ENCODE data around the gene SRPK2. TPM values are rescaled to one million over a fixed set of nuclear protein-coding genes. Genes with fewer than 3 reads are reported as not detected.

Gene SRPK2
- total RNA-seq, 1 donor from 2014 or later, result 54.8 TPM

DNA sequence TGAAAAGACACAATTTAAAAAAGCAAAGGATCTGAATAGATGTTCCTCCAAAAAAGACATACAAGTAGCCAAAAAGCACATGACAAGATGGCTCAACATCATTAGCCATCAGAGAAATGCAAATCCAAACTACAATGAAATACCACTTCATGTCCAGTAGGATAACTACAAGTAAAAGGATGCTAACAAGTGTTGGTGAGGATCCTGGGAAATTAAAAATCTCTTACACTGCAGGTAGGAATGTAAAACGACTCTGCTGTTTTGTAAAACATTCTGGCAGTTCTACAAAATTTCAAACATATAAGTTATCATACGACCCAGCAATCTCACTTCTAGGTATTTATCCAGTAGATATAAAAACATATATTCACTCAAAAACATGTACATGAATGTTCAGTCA is 161.3 kb downstream of the SRPK2 start:
- Histone ChIP-seq H3K27ac (ENCODE audit: low read depth, low read length) (no peak overlapping the region), H3K4me1 (ENCODE audit: insufficient read depth, low read length) (peaks cover 13% of the 10 kb centered on the region), H3K4me2 (ENCODE audit: low read length) (no peak overlapping the region), H3K9me3 (ENCODE audit: insufficient read depth, low read depth, low read length) (no peaks in the 10 kb centered on the region), H3K9ac (ENCODE audit: low read length) (no peak overlapping the region), H2AFZ (ENCODE audit: low read depth, low read length) (no peak overlapping the region), H3K27me3 (ENCODE audit: insufficient read depth, low read length) (no peaks in the 10 kb centered on the region), H3K79me2 (ENCODE audit: insufficient read depth, low read length) (peaks cover 56% of the 10 kb centered on the region), H3K4me3 (ENCODE audit: insufficient read depth, low read depth, low read length) (no peak overlapping the region), H4K20me1 (ENCODE audit: insufficient read depth, low read length) (peaks cover 33% of the 10 kb centered on the region), H3K36me3 (ENCODE audit: insufficient read depth, low read length) (no peaks in the 10 kb centered on the region)
- H3K9me3 Mint-ChIP-seq (ENCODE audit: unreplicated experiment), result no peaks in the 10 kb centered on the region
- peaks cover 25% of the 10 kb centered on the region for H3K4me1 Mint-ChIP-seq (ENCODE audit: low read depth, unreplicated experiment)
- peaks cover 2% of the 10 kb centered on the region for H3K36me3 Mint-ChIP-seq (ENCODE audit: low read depth, unreplicated experiment)
- TF ChIP-seq, protein P1, sequence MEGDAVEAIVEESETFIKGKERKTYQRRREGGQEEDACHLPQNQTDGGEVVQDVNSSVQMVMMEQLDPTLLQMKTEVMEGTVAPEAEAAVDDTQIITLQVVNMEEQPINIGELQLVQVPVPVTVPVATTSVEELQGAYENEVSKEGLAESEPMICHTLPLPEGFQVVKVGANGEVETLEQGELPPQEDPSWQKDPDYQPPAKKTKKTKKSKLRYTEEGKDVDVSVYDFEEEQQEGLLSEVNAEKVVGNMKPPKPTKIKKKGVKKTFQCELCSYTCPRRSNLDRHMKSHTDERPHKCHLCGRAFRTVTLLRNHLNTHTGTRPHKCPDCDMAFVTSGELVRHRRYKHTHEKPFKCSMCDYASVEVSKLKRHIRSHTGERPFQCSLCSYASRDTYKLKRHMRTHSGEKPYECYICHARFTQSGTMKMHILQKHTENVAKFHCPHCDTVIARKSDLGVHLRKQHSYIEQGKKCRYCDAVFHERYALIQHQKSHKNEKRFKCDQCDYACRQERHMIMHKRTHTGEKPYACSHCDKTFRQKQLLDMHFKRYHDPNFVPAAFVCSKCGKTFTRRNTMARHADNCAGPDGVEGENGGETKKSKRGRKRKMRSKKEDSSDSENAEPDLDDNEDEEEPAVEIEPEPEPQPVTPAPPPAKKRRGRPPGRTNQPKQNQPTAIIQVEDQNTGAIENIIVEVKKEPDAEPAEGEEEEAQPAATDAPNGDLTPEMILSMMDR (IDR thresholded peaks at IDR 0.05; ENCODE audit: insufficient read depth, low read depth, low read length), result no peak
- TF ChIP-seq EZH2 (IDR thresholded peaks at IDR 0.05; ENCODE audit: insufficient read depth, low read length), result no peak
- H3K4me3 Mint-ChIP-seq (ENCODE audit: unreplicated experiment), result no peak overlapping the region
- FAIRE-seq (no peak), DNase-seq (ENCODE audit: low read depth) (no peak)
- no peaks in the 10 kb centered on the region for H3K27me3 Mint-ChIP-seq (ENCODE audit: low read depth, unreplicated experiment)
- H3K27ac Mint-ChIP-seq (ENCODE audit: unreplicated experiment), result no peak overlapping the region

DNA sequence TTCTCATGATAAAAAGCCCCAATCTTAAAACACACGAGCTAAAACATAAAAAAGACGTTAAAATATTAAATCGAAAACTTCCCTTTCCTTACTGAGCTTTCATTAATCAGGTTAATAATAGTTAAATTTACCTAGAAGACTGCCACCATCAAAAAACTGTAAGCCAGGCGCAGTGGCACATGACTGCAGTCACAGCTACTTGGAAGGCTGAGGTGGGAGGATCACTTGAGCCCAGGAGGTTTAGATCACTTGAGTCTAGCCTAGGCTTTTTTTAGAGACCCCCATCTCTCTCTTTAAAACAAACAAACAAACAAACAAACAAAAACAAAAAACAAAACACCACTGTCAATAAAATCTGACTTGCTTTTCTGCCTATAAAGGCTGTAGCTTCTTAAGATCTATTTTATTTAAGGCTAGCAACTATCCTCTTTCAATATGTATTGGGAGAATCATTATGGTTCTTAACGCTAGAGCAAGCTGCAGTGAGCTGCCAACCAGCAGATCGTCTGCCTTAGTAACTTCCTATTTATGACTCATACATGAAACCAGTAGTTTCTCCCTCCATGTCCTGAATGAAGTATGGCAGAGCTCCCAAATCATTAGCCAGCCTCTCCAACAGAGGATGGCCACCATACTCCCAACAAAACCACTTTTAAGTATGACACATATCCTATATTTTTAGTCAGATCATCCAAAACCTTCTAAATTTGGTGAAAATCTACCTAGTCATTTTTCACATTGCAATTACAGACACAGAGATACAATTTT is 163.7 kb downstream of the SRPK2 start:
- Mint-ChIP-seq H3K27ac (ENCODE audit: unreplicated experiment) (peak overlapping the region; percentile 81), H3K4me3 (ENCODE audit: unreplicated experiment) (peak overlapping the region; percentile 1), H3K27me3 (ENCODE audit: low read depth, unreplicated experiment) (no peaks in the 10 kb centered on the region), H3K9me3 (ENCODE audit: unreplicated experiment) (no peaks in the 10 kb centered on the region), H3K36me3 (ENCODE audit: low read depth, unreplicated experiment) (peaks cover 2% of the 10 kb centered on the region), H3K4me1 (ENCODE audit: low read depth, unreplicated experiment) (peaks cover 22% of the 10 kb centered on the region)
- no peak for TF ChIP-seq EZH2 (IDR thresholded peaks at IDR 0.05; ENCODE audit: insufficient read depth, low read length)
- TF ChIP-seq, protein P1 (IDR thresholded peaks at IDR 0.05; ENCODE audit: insufficient read depth, low read depth, low read length), result no peak
- no peak overlapping the region for H3K4me3 ChIP-seq (ENCODE audit: insufficient read depth, low read depth, low read length)
- H3K79me2 ChIP-seq (ENCODE audit: insufficient read depth, low read length), result peaks cover 71% of the 10 kb centered on the region
- DNase-seq (ENCODE audit: low read depth) (peak; percentile 93), FAIRE-seq (peak; percentile 83)
- no peaks in the 10 kb centered on the region for H3K27me3 ChIP-seq (ENCODE audit: insufficient read depth, low read length)
- no peaks in the 10 kb centered on the region for H3K36me3 ChIP-seq (ENCODE audit: insufficient read depth, low read length)
- peaks cover 13% of the 10 kb centered on the region for H3K4me1 ChIP-seq (ENCODE audit: insufficient read depth, low read length)
- no peak overlapping the region for H2AFZ ChIP-seq (ENCODE audit: low read depth, low read length)
- peaks cover 40% of the 10 kb centered on the region for H4K20me1 ChIP-seq (ENCODE audit: insufficient read depth, low read length)
- H3K4me2 ChIP-seq (ENCODE audit: low read length), result peak overlapping the region; percentile 80
- no peaks in the 10 kb centered on the region for H3K9me3 ChIP-seq (ENCODE audit: insufficient read depth, low read depth, low read length)
- no peak overlapping the region for H3K9ac ChIP-seq (ENCODE audit: low read length)
- H3K27ac ChIP-seq (ENCODE audit: low read depth, low read length), result peak overlapping the region; percentile 47

DNA sequence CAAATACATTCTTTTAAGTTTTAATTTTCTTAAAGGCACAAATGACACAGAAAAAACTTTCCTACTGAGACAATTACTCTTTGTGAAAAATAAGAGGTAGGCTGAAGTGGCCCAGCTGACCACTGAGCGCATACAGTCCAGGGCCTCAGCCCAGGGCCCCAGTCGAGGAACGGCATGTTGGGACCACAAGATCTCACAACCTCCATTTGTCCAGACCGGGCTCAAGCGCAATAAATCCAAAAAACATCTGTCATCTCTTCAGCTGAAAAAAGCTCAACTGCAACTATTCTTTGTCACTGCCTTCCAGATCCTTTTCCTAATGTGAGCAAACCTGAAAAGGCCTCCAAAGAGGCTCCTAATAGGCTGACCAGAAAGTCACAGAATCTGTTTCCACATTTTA is 165.8 kb downstream of the SRPK2 start:
- Histone ChIP-seq H3K4me2 (ENCODE audit: low read length) (no peak overlapping the region), H3K27me3 (ENCODE audit: insufficient read depth, low read length) (no peaks in the 10 kb centered on the region), H3K9me3 (ENCODE audit: insufficient read depth, low read depth, low read length) (no peaks in the 10 kb centered on the region), H3K79me2 (ENCODE audit: insufficient read depth, low read length) (peaks cover 73% of the 10 kb centered on the region), H2AFZ (ENCODE audit: low read depth, low read length) (no peak overlapping the region), H3K4me1 (ENCODE audit: insufficient read depth, low read length) (peaks cover 22% of the 10 kb centered on the region), H4K20me1 (ENCODE audit: insufficient read depth, low read length) (peaks cover 43% of the 10 kb centered on the region), H3K36me3 (ENCODE audit: insufficient read depth, low read length) (no peaks in the 10 kb centered on the region), H3K27ac (ENCODE audit: low read depth, low read length) (no peak overlapping the region), H3K9ac (ENCODE audit: low read length) (no peak overlapping the region), H3K4me3 (ENCODE audit: insufficient read depth, low read depth, low read length) (no peak overlapping the region)
- Mint-ChIP-seq H3K27ac (ENCODE audit: unreplicated experiment) (no peak overlapping the region), H3K9me3 (ENCODE audit: unreplicated experiment) (no peaks in the 10 kb centered on the region), H3K4me3 (ENCODE audit: unreplicated experiment) (no peak overlapping the region), H3K27me3 (ENCODE audit: low read depth, unreplicated experiment) (no peaks in the 10 kb centered on the region), H3K36me3 (ENCODE audit: low read depth, unreplicated experiment) (no peaks in the 10 kb centered on the region), H3K4me1 (ENCODE audit: low read depth, unreplicated experiment) (peaks cover 25% of the 10 kb centered on the region)
- FAIRE-seq (no peak), DNase-seq (ENCODE audit: low read depth) (no peak)
- TF ChIP-seq EZH2 (IDR thresholded peaks at IDR 0.05; ENCODE audit: insufficient read depth, low read length), result no peak
- TF ChIP-seq, protein P1 (IDR thresholded peaks at IDR 0.05; ENCODE audit: insufficient read depth, low read depth, low read length), result no peak

All from astrocyte (in vitro differentiated cells and primary cell).